ENCODE results near the gene SAYSD1. TPM values are rescaled to one million over a fixed set of nuclear protein-coding genes. Genes with fewer than 3 reads are reported as not detected.

The SAYSD1 gene
- total and polyA plus RNA-seq, 2 of the 8 experiments (the other 6 are each of a cell fraction or from before 2014, with no cell fraction given), result 6.7 to 7.9 TPM

GRCh38 chr6:39100358-39100757 lies 14.6 kb downstream of the SAYSD1 start:
- Histone ChIP-seq H2BK20ac (ENCODE audit: low read length) (no peak overlapping the region), H3K23ac (ENCODE audit: insufficient read length) (no peak overlapping the region), H4K91ac (replicated peaks; ENCODE audit: insufficient read length, low read length) (no peak overlapping the region), H3K79me2 (ENCODE audit: control insufficient read depth in 1 of 2, insufficient read depth in 2 of 2, low read length in 2 of 2) (no peaks in the 10 kb centered on the region), H3K36me3 (ENCODE audit: control insufficient read depth in 2 of 4, insufficient read depth in 4 of 4, low read length in 3 of 4) (0 out of 8 replicates have a peak, but pooled peaks cover 0 to 3% (median 0%) of the 10 kb centered on the region in 4 experiments), H3K18ac (ENCODE audit: extremely low read depth, low read length) (no peak overlapping the region), H2BK15ac (ENCODE audit: low read length) (no peak overlapping the region), H4K20me1 (replicated peaks in 1 of 2; ENCODE audit: control insufficient read depth in 1 of 2, insufficient read depth in 2 of 2, low read length in 2 of 2) (no peaks in the 10 kb centered on the region), H2BK120ac (replicated peaks; ENCODE audit: low read depth, low read length) (no peak overlapping the region), H3K4me1 (replicated peaks in 1 of 4; ENCODE audit: control insufficient read depth in 3 of 4, insufficient read depth in 4 of 4, low read length in 3 of 4) (no peaks in the 10 kb centered on the region; a peak in 1 of 7 replicates), H3K79me1 (ENCODE audit: low read depth, low read length) (no peaks in the 10 kb centered on the region), H3K56ac (replicated peaks; ENCODE audit: insufficient read length, low read depth, low read length) (no peak overlapping the region), H3K27ac (ENCODE audit: low read depth, low read length) (no peak overlapping the region), H4K5ac (ENCODE audit: insufficient read length, low read depth, low read length) (no peak overlapping the region), H2AFZ (ENCODE audit: low read length) (no peak overlapping the region), H3K4ac (replicated peaks; ENCODE audit: insufficient read length, low read depth, low read length) (no peak overlapping the region), H2AK5ac (ENCODE audit: low read depth, low read length) (0 out of 2 replicates have a peak overlapping the region, but pooled peaks have one; percentile 75), H2BK12ac (ENCODE audit: low read depth, low read length) (no peak overlapping the region), H3K27me3 (replicated peaks in 1 of 4; ENCODE audit: control insufficient read depth in 3 of 4, extremely low read depth in 1 of 4, insufficient read depth in 3 of 4, low read length in 3 of 4) (no peaks in the 10 kb centered on the region; a peak in 1 of 7 replicates), H3K4me3 (ENCODE audit: extremely low read depth in 1 of 4, insufficient read depth in 2 of 4, low read depth in 3 of 4, low read length in 4 of 4) (no peak overlapping the region), H3K23me2 (ENCODE audit: low read depth, low read length) (no peaks in the 10 kb centered on the region), H3K4me2 (ENCODE audit: insufficient read depth in 1 of 2, low read depth in 2 of 2, low read length in 2 of 2) (no peak overlapping the region), H3K14ac (ENCODE audit: insufficient read length) (no peak overlapping the region), H4K8ac (ENCODE audit: extremely low read depth, insufficient read depth, low read length) (no peak overlapping the region), H2BK5ac (ENCODE audit: low read depth, low read length) (no peak overlapping the region), H3K9ac (replicated peaks in 1 of 4; ENCODE audit: extremely low read depth in 1 of 4, low read depth in 3 of 4, low read length in 3 of 4) (no peak overlapping the region), H3K9me3 (ENCODE audit: insufficient read depth in 2 of 2, low read depth in 1 of 2, low read length in 1 of 2) (no peaks in the 10 kb centered on the region)
- DNase-seq (ENCODE audit: low read depth in 1 of 2, low spot score in 2 of 2) (no peak), FAIRE-seq (no peak)
- ChIA-PET CTCF (ENCODE audit: partially characterized antibody) (interaction anchor here (0.9 to 9.0 kb wide), 10 partner anchors 12 to 235 kb away, joined by 3 to 250 read pairs (median 13); no protein-coding TSS in a partner anchor), POLR2A (ENCODE audit: partially characterized antibody) (no interaction called here)
- TF ChIP-seq ATF2 (IDR thresholded peaks at IDR 0.05; ENCODE audit: low read length) (no peak), SP4 (IDR thresholded peaks at IDR 0.05; ENCODE audit: low read length) (no peak), HDAC6 (IDR thresholded peaks at IDR 0.05; ENCODE audit: low read depth, low read length) (no peak), CHD2 (IDR thresholded peaks at IDR 0.05; ENCODE audit: low read length) (no peak), JUN (IDR thresholded peaks at IDR 0.05; ENCODE audit: low read depth, low read length) (no peak), BCL11A (IDR thresholded peaks at IDR 0.05; ENCODE audit: low read depth in 2 of 2, low read length in 2 of 2) (no peak), KDM1A (IDR thresholded peaks at IDR 0.05; ENCODE audit: borderline replicate concordance, low read length) (no peak)
- WGBS, 2 experiments (ENCODE audit: extremely low coverage in 1 of 2, insufficient coverage in 1 of 2, insufficient read length in 1 of 2, insufficient replicate concordance in 2 of 2, low coverage in 1 of 2, low lambda C conversion rate in 2 of 2, missing lambda C conversion rate in 1 of 2), result 82% methylated on average over 3 of the region's 3 CpGs; no CpG with 5 or more reads in 1 of the 2 experiments

Data from H1 (cell line).